GM21447 (cell line): ENCODE measurements around the gene SREBF2.
"Not testable (repeated sequence)": the region's sequence is repeated elsewhere in the genome, so short reads cannot be mapped to it uniquely, and the experiment has no call there.

Experiments used
- ATAC-seq: cut with Tn5 transposase; IDR thresholded peaks from one replicate; pipeline ENCODE4 v1.9.1; 2021; ENCODE audit not compliant: unreplicated experiment

Gene SREBF2

DNA sequence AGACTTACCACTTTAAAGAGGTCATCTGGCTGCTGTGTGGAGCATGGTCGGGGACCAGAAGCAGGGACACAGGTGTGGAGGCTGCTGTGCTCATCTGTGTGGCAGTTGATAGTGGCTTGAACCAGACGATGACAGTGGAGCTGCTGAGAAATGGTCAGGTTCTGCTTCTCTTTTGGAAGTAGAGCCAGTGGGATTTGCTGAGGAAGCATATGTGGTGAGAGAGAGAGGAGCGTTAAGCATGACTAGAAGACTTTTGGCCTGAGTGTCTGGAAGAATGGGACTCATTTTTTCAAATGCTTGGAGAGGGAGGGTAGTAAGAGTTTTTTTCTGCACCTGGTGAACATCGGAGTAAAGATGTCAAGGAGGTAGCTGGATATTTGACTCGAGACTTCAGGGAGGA is 12.5 kb upstream of the SREBF2 start:
- no peak for ATAC-seq

DNA sequence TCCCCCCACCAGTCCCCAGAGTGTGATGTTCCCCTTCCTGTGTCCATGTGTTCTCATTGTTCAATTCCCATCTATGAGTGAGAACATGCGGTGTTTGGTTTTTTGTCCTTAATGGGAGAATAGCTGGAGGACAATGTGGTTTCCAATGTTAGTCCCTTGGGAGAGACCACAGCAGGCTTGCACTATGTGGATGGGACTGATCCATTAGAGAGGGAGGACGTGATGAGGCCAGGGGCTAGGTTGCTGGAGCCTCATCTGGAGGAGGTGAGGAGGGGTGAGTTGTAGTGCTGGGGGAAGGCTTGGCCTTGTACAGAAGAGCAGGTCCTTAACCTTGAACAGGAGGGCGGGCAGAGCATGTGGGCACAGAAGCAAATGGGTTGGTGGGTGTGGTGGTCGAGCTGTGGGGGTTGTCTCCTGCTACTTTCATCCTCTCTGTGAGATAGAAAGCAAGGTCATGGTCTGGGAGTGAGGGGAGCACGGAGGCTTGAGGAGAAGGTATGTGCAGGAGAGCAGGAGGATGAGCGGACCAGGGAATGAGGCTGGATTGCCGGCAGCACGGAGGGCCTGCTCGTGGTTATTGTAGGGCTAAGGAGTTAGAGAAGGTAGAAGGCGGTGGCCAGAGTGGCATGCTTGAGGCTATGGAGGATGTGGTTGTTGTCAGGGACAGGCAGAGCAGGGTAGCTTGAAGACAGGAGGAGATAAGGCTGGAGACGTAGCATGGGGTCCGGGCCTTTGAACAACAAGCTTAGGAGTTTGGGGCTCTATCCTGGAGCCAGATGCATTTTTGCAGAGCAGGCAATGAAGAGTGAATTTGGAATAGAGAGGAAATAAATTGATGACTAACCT is 11.2 kb upstream of the SREBF2 start:
- ATAC-seq = no peak

DNA sequence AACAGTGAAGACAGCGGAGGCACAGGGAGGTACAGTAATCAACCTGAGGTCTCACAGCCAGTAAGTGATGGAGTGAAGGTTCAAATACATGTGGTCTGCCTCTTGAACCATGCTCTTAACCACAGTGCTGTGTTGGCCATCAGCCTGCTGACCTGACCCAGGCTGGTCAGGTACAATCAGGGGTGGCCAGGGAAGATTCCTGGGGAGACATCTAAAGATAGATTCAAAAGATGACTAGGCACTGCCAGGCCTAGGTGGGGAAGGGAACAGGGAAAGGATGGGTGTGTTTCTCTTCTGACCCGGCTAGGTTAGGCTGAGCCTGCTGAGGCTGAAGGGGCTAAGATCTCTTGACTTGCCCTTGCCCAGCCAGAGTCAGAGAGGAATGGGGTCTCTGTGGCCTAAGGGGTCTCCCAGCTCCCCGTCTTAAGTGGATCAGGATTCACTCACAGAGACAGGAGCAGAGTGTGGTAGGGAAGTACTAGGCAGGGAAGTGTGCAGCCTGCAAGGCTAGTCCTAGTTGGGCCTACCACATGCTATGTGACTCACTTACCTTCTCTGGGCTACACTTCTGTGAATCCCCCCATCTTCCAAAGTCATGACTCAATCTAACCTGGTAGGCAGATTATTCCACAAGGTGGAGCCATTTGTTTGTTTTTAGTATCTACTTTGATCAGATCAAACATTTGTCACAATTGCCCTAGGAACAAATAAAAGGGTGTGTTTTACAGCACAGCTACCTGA is 10.4 kb upstream of the SREBF2 start:
- ATAC-seq = no peak

DNA sequence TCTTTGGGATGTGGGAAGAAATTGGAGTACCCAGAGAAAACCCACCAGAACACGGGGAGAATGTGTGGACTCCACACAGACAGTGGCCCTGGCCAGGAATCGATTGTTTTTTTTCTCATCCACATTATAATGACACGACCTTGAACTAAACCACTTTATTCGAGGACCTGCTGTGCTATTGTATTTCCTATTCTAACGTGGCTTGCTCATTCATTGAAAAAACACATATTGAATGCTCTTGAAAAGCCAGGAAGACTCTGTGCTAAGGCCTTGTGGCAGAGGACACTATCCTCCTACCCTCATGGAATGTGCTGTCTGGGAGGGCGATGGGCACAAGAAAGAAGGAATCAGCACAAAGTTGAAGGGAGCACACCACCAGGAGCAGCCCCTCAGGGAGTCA is 9.1 kb upstream of the SREBF2 start:
- no peak for ATAC-seq

DNA sequence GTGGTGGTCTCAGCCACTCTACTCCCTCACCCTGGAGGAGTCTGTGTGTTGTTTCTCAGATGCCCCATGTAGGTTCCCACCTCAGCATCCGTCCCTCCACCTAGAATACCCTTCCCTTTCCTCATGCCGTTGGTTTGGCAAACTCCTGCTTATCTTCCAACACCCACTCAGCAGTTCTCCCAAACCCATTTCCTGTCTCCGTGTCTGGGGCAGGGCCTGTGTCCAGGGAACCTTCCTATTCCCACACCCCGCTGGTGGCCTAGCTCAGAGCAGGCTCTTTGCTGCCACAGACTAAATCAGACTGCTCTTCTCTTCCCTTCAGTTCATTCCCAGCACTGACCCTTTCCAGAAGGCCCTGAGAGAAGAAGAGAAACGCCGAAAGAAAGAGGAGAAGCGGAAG is 7.5 kb upstream of the SREBF2 start:
- ATAC-seq = no peak

DNA sequence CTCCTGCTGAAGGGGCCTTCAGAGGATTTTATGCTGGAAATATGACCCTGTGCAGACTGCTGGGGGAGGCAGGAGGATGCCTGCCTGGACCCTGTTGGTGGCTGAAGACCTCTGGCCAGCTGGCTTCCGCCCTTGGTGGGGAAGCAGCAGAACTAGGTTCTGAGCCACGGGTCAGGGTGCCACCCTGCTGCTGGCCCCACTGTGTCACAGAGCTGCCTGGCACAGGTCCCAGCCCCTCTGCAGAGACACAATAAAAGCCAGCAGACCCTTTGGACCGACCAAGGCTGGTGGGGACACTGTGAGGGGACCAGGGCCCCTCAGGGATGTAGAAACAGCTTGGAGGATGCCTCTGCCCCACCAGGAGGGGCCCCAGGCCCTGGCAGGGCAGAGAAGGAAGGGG is 6.9 kb upstream of the SREBF2 start:
- no peak for ATAC-seq

DNA sequence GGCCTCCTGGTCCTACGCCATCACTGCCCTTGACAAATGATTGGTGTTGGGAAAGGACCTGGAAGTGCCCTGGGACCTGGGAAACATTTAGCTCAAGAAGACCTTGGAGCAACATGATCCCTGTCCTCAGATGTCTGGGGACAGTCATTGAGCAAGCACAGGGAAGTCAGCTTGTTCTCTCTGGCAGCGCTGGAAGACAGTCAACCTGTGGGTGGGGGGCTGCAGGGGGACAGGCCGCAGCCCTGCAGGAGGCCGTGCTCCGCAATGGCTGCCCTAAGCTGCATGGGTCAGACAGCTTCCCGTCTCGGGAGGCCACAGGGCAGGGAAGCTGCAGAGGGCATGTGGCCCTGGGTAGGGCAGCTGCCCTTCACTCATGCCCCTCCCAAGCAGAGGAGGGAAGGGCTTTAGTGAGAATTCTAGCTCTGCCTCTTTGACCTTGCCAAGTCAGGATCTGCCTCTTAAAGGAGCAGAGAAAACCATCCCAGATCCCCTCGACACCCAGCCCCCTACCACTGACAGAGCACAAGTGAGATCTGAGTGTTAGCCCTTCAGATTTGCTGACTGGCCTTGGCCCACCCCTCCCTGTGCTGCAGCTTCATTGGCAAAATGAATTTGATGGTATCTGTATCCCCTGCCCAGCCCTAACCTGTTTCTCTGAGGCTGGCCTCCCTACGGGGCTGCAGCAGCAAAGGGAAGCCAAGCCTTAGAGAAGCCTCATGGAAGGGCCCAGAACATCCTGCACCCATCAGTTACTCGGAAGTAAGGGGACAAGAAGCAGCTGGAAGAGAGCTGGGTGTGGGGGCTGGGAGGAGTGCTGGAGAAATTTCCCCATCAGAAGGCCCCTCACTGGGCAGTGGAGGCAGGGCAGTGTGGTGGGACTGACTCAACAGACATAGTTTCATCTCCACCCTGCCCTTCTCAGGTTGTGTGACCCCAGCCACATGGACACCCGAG is 6.2 kb upstream of the SREBF2 start:
- no peak for ATAC-seq

DNA sequence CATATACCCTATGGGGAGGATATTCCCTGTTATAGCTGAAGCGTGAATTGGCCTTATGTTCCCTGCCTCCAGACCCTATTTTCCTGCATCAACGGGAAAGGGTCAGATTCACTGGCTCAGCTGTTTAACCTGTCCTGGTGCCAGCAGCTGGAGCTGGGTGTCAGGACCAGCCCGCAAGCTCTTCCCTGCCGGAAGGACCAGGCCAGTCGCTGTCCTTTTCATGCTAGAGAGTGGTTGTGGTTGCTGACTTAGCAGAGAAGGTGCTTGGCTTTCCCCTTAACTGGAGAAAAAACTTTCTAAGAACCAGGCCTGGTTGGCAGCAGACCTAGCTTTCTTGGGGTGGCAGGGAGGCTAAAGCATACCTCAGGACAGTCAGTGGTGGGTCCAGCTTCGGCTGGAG is 5.2 kb upstream of the SREBF2 start:
- no peak for ATAC-seq

DNA sequence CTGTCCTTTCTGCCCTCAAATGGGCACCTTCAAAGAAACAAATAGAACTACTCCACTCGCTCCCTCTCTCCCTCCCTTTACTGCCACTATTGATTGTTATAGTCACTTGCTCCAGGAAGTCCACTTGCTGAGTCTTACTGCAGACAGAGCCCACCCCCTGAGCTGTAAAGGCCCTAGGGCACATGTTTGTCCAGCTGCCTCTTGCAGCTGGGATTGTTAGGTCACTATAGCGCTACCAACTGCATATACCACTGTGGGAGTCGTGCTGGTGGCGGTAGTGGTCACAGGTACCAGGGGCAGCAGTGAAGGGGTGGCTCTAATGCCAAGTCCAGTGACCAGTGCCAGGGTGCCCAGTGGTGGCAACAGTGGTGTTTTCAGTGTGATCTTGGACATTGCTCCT is 4.4 kb upstream of the SREBF2 start:
- no peak for ATAC-seq

DNA sequence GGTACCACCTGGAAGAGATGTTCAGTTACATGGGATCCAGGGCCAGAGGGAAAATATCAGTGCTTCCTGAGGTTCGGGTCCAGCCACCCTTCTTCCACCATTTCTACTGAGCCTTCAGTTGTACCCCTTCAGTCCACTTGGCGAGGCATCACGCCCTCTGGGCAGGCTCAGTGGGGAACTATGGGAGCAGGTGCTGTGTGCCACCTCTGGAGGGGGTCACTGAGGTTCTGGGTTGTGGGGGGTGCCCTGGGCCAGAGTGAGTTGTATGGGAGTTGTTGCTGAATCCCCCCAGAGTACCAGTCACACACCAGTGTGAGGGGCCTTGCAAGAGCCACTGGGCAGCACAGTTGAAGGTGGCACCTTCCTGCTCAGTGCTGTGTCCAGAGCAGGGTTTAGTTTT is 2.7 kb upstream of the SREBF2 start:
- ATAC-seq = no peak

DNA sequence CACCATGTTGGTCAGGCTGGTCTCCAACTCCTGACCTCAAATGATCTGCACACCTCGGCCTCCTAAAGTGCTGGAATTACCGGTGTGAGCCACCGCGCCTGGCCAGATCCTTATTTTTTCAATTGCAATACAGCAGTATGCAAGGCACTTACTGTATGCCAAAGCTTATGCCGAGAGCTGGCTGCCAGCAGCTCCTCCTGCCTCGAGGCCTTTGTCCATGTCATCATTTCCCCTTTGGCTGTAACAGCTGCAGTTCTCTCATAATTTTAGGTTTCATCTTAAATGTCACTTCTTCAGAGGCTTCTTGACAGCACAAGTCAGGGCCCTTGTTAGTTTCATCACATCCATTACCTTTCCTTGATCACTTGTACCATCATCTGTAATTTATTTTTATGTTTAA is 1.5 kb upstream of the SREBF2 start:
- ATAC-seq = no peak

DNA sequence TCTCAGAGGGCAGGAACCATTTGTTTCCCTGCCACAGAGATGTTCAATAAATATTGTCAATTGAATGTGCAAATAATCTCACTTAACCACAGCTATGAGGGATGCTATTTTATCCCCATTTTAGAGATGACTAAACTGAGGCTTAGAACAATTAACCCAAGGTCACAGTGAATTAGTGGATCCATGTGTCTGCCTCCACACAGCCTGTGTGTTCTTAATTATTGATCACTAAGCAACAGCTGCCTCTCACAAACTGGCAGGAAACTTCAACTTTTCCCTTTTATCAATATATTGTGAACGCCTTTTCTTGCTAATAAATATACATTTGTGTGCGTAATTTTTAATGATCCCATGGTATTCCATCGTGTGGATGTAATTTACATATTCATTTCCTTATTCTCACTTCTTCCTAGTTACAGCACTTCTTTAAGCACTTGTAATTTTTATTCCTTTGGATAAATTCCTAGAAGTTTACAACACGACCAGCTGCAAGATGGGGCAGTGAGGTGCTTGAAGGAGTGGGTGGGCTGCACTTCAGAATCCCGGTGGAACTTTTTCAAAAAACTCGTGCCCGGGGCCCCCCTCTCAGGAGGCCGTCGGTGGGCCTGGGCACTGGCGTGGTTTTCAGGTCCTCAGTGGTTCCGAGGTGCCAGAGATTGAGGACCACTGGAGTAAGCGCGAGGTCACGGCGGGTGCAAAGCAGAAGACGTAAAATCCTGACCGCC is 915 bp upstream of the SREBF2 start:
- ATAC-seq = no peak

DNA sequence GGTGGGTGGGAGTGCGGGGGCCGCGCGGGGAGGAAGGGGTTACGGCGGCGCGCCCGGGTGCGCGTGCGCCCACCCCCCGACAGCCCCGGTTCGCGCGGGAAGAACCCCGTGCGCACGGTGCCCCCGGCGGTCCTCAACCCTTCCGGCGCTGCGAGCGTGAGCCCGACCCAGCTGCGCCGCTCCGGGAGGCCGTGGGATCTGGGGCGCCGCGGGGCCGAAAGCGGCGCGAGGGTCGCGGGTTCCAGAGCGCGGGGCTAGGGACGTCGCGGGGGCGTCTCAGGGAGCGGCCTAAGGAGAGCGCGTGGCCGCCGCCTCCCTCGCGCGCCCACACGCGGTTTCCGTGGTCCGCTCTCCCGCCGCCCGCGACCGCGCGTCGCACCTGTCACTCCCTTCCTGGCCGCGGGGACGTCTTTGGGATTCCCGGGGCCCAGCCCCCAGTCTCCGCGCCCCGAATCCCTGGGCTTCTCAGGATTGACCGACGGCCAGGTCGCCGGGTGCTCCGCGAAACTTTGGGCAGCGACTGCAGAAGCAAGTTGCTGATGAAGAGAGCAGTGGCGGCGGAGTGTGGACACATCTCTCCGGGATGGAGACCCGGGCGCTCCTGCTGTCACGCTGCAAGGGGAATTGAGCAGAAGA is 582 bp downstream of the SREBF2 start:
- ATAC-seq = no peak

DNA sequence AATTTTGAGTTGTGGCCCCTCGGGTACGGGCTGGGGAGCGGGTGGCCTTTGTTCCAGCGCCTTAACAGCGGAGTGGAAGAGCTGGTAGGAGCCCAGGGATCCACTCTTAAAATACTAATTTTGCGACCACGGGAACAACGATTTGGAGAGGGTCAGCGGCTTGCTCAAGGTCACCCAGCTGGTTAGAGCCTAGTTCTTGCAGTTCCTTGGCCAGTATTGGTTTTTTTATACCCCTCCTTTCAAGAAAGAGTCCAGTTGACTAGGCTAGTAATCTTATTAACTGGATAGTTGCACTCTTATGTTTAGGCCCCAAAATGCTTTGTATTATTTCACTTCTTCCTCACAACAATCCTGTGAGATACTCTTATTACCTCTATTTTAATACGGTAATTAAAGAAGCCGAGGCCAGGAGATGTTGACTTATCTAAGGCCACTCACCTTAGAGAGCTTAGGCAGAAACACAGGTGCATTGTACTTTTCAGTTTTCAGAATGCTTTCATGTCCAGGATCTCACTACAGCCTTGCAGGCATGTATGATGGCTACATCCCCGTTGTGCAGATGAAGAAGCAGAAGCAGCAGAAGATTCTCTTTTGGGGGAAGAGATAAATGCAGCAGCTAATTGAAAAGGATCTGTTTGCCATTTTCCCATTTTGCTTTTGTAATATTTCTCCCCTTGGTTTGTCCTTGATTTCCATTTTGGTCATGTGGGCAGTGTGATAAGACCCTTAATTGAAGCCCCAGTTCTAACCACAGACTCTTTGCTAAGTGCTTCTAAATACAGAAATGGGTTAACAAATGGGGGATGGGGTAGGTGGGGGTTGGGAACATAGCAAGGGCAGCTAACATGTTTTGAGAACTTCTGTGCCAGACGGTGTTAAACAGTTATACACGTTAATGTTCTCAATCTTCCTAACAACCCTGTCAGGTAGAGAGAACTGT is 1.4 kb downstream of the SREBF2 start:
- ATAC-seq = no peak

DNA sequence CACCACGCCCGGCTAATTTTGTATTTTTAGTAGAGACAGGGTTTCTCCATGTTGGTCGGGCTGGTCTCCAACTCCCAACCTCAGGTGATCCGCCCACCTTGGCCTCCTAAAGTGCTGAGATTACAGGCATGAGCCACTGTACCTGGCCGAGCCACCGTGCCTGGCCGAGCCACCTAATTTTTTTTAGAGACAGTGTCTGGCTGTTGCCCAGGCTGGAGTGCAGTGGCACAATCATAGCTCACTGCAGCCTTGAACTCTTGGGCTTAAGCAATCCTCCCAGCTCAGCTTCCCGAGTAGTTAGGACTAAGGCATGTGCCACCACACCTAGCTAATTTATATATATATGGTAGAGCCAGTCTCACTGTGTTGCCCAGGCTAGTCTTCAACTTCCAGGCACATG is 2.6 kb downstream of the SREBF2 start:
- ATAC-seq = not testable (repeated sequence)

DNA sequence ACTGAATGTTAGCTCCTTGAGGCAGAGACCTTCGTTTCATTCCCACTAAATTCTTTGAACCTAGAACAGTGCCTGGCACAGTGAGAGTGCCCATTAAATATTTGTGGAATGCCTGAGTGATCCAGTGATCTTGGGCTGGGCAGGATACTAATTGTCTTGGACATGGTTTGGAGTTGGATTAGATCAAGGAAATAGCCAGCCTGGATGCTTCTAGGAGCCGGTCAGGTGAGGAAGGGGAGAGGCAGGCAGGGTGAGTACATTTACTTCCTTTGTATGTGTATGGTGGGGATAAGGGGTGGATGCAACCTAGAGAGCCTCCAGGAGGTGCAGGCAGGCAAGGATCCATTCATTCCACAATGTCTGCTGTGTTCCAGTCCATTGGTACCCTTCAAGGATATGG is 3.6 kb downstream of the SREBF2 start:
- no peak for ATAC-seq

DNA sequence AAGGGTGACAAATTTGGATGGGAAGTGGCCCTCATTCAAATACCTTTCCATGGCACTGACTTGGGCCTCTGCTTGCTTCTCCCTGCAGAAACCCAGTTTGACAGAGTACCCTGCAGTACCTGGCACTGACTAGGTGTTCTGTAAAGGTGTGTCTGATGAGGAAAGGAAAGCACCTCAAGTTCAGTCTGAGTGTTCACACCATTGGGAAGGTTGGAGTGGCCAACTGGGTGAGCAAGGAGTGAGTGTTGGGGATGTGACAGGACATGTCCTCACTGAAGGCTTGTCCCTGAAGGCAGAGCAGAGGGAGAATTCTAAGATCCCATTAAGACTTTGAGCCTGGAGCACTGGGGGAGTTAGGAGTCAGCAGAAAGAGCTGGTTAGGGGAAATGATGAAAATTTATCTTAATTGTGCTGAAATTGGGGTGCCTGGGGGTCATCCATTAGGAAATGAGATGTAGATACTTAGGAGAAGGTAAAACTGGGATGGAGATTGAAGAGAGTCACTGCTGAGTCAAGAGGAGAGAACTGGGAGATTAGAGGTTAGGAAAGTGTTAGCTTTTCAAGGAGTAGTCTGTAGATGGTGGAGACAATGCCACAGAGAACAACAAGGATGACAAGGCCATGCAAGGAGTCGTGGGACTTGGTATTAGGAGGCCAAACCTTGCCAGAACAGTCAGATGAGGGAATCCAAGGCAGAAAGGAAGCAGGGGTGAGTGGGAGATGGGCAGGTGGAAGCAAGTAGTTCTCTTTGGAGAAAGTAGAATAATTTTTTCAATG is 6.1 kb downstream of the SREBF2 start:
- ATAC-seq = no peak

DNA sequence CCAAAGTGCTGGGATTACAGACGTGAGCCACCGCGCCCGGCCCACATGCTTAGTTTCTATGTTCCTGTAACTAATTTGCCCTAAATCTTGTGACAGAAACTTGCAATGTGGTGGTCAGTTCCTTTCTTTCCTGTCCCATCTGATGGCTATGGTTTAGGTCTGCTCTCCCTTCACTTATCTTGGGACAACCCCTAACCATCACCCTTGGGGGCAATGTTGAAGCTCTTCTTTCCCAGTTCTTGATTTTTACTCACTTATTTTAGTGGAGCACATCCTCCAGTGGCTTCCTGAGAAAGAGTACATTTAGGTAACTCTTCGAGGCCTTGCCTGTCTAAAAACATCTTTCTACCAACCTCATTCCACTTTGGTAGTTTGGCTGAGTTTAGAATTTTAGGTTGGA is 7.3 kb downstream of the SREBF2 start:
- no peak for ATAC-seq
